ENCODE data around the gene SYNE1. TPM values are rescaled to one million over a fixed set of nuclear protein-coding genes. Genes with fewer than 3 reads are reported as not detected.

Gene SYNE1
- total and polyA plus RNA-seq, 2 of the 8 experiments (the other 6 are each of a cell fraction or from before 2014, with no cell fraction given) = 2.8 to 5.5 TPM

GRCh38 chr6:152499931-152500330, 137.2 kb downstream of the SYNE1 start (continued):
- TF ChIP-seq MAFK (IDR thresholded peaks at IDR 0.05; ENCODE audit: low read depth, low read length) = no peak
- TF ChIP-seq BACH1 (IDR thresholded peaks at IDR 0.05; ENCODE audit: low read length) = no peak
- TF ChIP-seq HDAC6 (IDR thresholded peaks at IDR 0.05; ENCODE audit: low read depth, low read length) = no peak

Data from H1 (cell line).